ENCODE data around the gene ATP6V0A1.
"Not testable (repeated sequence)": the region's sequence is repeated elsewhere in the genome, so short reads cannot be mapped to it uniquely, and the experiment has no call there.

GRCh38 chr17:42545755-42546505 is 87.3 kb downstream of the ATP6V0A1 start:
- TF ChIP-seq CTCF (IDR thresholded peaks at IDR 0.05; ENCODE audit: insufficient read depth, low read length); POLR2AphosphoS5 (IDR thresholded peaks at IDR 0.05; ENCODE audit: low read depth): not testable (repeated sequence)
